ENCODE measurements around the gene DLL4. TPM values are rescaled to one million over a fixed set of nuclear protein-coding genes. Genes with fewer than 3 reads are reported as not detected.

The DLL4 gene
- total RNA-seq, 1 experiment from 2014 or later = 1.5 TPM

GRCh38 chr15:40918146-40918798 lies 10.9 kb upstream of the DLL4 start:
- ChIA-PET CTCF (interaction anchor here (0.8 to 1.0 kb wide), 2 partner anchors 24 to 266 kb away, joined by 3 read pairs; partner anchors contain the start of gene VPS18), RAD21 (ENCODE audit: low non-redundant PET in 1 of 2, low total read pairs in 2 of 2, uncharacterized antibody in 2 of 2, unreplicated experiment in 2 of 2) (no interaction called here), POLR2A (interaction anchor here (0.7 to 2.6 kb wide), 2 partner anchors 10 to 300 kb away, joined by 4 to 11 read pairs; partner anchors contain the start of gene DLL4)
- Histone ChIP-seq H3K27ac (ENCODE audit: low read depth, low read length) (no peak overlapping the region), H3K27me3 (ENCODE audit: insufficient read depth, low read length) (no peaks in the 10 kb centered on the region), H3K9ac (ENCODE audit: low read length) (no peak overlapping the region), H3K79me2 (ENCODE audit: insufficient read depth, low read length) (no peaks in the 10 kb centered on the region), H3K4me1 (ENCODE audit: control insufficient read depth in 1 of 2, insufficient read depth in 2 of 2, low read length in 2 of 2) (no peaks in the 10 kb centered on the region), H3K9me3 (ENCODE audit: control insufficient read depth in 1 of 2, insufficient read depth in 1 of 2, low read depth in 1 of 2, low read length in 2 of 2) (no peaks in the 10 kb centered on the region), H3K4me3 (replicated peaks in 1 of 2; ENCODE audit: low read depth in 1 of 2, low read length in 2 of 2) (no peak overlapping the region), H2AFZ (ENCODE audit: low read depth, low read length, poor library complexity, severe bottlenecking) (no peak overlapping the region), H3K9me2 (ENCODE audit: insufficient read depth) (no peaks in the 10 kb centered on the region), H3K4me2 (ENCODE audit: low read length) (no peak overlapping the region), H4K20me1 (ENCODE audit: insufficient read depth) (no peaks in the 10 kb centered on the region), H3K36me3 (ENCODE audit: control insufficient read depth in 1 of 2, insufficient read depth in 2 of 2, low read length in 2 of 2) (no peaks in the 10 kb centered on the region)
- TF ChIP-seq REST (IDR thresholded peaks at IDR 0.05; ENCODE audit: low read depth) (no peak), EZH2 (IDR thresholded peaks at IDR 0.05) (no peak), EZH2phosphoT487 (IDR thresholded peaks at IDR 0.05; ENCODE audit: borderline replicate concordance) (no peak), JUND (IDR thresholded peaks at IDR 0.05) (no peak), ZBTB33 (IDR thresholded peaks at IDR 0.05; ENCODE audit: extremely low read depth, insufficient replicate concordance, low read length) (no peak), POLR2AphosphoS5 (IDR thresholded peaks at IDR 0.05; ENCODE audit: low read depth, low read length) (no peak), RAD21 (IDR thresholded peaks at IDR 0.05; ENCODE audit: low read depth) (no peak), EGR1 (IDR thresholded peaks at IDR 0.05; ENCODE audit: low read depth) (no peak), YY1 (IDR thresholded peaks at IDR 0.05; ENCODE audit: extremely low read depth, insufficient replicate concordance, low read depth, low read length) (no peak)
- no peak for DNase-seq (ENCODE audit: low read depth, low spot score)
- intact Hi-C loops (cut with micrococcal nuclease) = no loop called here
- ATAC-seq = no peak
- BruUV-seq (replicated peaks) = no TSS peak

All from HCT116 (cell line).